Prostate gland (tissue), 2 donors: Measurements from ENCODE around the gene XG.

Experiments used
- POLR2A ChIP-seq: fragments of 450-650 bp; IDR thresholded peaks from one replicate; pipeline ENCODE4 v1.6.1; 2016; ENCODE audit warnings: antibody characterized with exemption, mild to moderate bottlenecking
- POLR2AphosphoS5 ChIP-seq: sonication (generic); formaldehyde crosslinking; IDR thresholded peaks from one replicate; pipeline ENCODE4 v1.6.1; 2017; ENCODE audit warnings: antibody characterized with exemption
- TF ChIP-seq, protein P1 (sequence below), 4 experiments: fragments of 200-600 bp in 2 of 4; fragments of 450-650 bp in 2 of 4; sonication (generic) in 2 of 4; IDR thresholded peaks; 1 replicate in 3 of 4; 2 replicates in 1 of 4; pipeline ENCODE4 v1.5.1; 2016 to 2019; ENCODE audit warnings: antibody characterized with exemption in 4 of 4, mild to moderate bottlenecking in 2 of 4, moderate library complexity in 2 of 4

DNA sequence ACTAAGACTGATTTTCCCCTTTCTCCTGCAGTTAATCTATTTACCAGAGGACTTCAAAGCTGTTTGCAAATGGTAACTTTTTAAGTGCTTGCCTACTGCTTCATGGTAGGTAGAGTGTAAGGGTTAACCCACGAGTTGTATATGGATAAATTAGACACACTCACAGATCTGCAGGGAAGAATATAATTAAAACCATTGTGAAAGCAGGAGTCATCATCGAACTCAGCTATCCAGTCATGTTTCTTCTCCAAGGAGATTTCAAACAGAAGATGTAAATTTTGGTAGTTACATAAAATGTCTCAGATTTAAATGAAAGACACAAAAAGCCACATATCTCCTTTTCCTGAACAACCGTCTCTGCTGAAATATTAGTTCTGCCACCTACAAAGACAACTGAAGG is 549 bp upstream of the XG start:
- TF ChIP-seq, protein P1, sequence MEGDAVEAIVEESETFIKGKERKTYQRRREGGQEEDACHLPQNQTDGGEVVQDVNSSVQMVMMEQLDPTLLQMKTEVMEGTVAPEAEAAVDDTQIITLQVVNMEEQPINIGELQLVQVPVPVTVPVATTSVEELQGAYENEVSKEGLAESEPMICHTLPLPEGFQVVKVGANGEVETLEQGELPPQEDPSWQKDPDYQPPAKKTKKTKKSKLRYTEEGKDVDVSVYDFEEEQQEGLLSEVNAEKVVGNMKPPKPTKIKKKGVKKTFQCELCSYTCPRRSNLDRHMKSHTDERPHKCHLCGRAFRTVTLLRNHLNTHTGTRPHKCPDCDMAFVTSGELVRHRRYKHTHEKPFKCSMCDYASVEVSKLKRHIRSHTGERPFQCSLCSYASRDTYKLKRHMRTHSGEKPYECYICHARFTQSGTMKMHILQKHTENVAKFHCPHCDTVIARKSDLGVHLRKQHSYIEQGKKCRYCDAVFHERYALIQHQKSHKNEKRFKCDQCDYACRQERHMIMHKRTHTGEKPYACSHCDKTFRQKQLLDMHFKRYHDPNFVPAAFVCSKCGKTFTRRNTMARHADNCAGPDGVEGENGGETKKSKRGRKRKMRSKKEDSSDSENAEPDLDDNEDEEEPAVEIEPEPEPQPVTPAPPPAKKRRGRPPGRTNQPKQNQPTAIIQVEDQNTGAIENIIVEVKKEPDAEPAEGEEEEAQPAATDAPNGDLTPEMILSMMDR (IDR thresholded peaks at IDR 0.05), result no peak
- TF ChIP-seq POLR2A, result no peak
- TF ChIP-seq POLR2AphosphoS5, result no peak
